Measurements from ENCODE around the gene NPDC1. TPM values are rescaled to one million over a fixed set of nuclear protein-coding genes. Genes with fewer than 3 reads are reported as not detected.

NPDC1 gene
- total RNA-seq, 4 donors from 2014 or later: 11.3 to 22.3 (median 19.0) TPM

DNA sequence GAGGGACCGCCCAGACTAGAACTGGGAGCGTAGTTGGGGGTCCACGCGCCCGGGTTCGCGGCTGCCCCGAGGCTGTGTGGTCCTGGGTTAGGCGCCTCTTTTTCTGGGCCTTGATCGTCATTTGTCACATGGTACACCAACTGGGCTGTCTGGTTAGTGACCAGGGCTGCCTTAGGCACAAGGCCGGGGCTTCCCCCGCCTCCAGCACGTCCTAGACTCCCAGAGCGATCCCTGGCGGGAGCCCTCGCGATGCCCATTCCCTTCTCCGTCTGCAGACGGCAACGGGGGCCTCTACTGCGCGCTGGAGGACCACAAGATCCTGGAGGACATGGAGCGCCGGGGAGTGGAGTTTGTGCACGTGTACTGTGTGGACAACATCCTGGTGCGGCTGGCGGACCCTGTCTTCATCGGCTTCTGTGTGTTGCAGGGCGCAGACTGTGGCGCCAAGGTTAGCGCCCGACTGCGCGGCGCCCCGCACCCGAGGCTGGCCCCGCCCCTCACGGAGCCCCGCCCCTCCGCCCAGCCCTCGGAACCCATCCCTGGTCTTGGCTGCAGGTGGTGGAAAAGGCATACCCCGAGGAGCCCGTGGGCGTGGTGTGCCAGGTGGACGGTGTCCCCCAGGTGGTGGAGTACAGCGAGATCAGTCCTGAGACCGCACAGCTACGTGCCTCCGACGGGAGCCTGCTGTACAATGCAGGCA is 32.9 kb upstream of the NPDC1 start:
- H3K27me3 ChIP-seq: peaks cover 0 to 3% (median 0%) of the 10 kb centered on the region in 3 donors
- H3K4me3 ChIP-seq: peak overlapping the region in 1 of 4 donors; percentile 51
- DNase-seq: no peak
- H3K4me1 ChIP-seq: peaks cover 0 to 12% of the 10 kb centered on the region in 2 donors
- intact Hi-C loops (cut with DNase I; ENCODE audit: low total_unique reads): no loop called here
- H3K36me3 ChIP-seq: no peaks in the 10 kb centered on the region
- ATAC-seq: no peak
- no peak overlapping the region for H3K27ac ChIP-seq
- TF ChIP-seq, protein P1, sequence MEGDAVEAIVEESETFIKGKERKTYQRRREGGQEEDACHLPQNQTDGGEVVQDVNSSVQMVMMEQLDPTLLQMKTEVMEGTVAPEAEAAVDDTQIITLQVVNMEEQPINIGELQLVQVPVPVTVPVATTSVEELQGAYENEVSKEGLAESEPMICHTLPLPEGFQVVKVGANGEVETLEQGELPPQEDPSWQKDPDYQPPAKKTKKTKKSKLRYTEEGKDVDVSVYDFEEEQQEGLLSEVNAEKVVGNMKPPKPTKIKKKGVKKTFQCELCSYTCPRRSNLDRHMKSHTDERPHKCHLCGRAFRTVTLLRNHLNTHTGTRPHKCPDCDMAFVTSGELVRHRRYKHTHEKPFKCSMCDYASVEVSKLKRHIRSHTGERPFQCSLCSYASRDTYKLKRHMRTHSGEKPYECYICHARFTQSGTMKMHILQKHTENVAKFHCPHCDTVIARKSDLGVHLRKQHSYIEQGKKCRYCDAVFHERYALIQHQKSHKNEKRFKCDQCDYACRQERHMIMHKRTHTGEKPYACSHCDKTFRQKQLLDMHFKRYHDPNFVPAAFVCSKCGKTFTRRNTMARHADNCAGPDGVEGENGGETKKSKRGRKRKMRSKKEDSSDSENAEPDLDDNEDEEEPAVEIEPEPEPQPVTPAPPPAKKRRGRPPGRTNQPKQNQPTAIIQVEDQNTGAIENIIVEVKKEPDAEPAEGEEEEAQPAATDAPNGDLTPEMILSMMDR (IDR thresholded peaks at IDR 0.05 in 4 of 5, conservative IDR thresholded peaks at IDR 0.05 in 1 of 5): no peak
- TF ChIP-seq POLR2A (IDR thresholded peaks at IDR 0.05): no peak
- in situ Hi-C loops (cut with MboI; ENCODE audit: low sequenced_read_pairs in 4 of 4): no loop called here
- H3K9me3 ChIP-seq: no peaks in the 10 kb centered on the region

DNA sequence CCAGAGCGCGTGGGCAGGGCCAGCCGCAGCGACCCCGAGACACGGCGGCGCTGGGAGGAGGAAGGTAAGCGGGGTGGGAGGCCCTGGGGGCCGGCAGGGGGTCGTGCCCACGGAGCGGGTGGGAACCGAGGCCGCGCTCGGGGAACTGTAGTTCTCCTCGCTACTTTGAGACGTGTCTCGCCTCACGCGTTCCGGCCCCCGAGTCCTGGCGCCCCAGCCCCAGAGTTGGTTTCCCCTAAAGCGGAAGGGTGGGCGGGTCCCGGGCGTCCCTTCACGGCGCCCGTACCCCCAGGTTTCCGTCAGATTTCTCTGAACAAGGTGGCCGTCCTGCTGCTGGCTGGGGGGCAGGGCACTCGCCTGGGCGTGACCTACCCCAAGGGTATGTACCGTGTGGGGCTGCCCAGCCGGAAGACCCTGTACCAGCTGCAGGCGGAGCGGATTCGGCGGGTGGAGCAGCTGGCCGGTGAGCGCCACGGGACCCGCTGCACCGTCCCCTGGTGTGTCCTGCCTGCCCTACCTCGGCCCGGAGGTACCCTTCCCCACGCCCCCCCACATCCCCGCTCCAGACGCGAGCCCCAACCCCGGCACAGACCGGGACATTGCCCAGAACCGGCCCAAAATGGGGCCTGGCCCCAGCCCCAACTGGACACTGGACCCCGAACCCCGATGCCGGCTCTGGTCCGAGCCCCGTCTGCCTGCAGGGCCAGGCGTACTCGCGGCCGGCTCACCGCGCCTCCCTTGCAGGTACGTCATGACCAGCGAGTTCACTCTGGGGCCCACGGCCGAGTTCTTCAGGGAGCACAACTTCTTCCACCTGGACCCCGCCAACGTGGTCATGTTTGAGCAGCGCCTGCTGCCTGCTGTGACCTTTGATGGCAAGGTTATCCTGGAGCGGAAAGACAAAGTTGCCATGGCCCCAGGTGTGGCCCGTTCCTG is 32.0 kb upstream of the NPDC1 start:
- Histone ChIP-seq H3K27me3 (peaks cover 0 to 3% (median 0%) of the 10 kb centered on the region in 3 donors), H3K27ac (peak overlapping the region in 1 of 4 donors; percentile 55), H3K9me3 (no peaks in the 10 kb centered on the region), H3K36me3 (no peaks in the 10 kb centered on the region), H3K4me3 (peak overlapping the region; percentile 51 to 64 (median 56)), H3K4me1 (peaks cover 0 to 12% of the 10 kb centered on the region in 2 donors)
- ATAC-seq: peak in 1 of 2 donors; percentile 2
- in situ Hi-C loops (cut with MboI; ENCODE audit: low sequenced_read_pairs in 4 of 4): no loop called here
- DNase-seq: no peak
- intact Hi-C loops (cut with DNase I; ENCODE audit: low total_unique reads): no loop called here
- TF ChIP-seq, protein P1 (IDR thresholded peaks at IDR 0.05 in 4 of 5, conservative IDR thresholded peaks at IDR 0.05 in 1 of 5): no peak

DNA sequence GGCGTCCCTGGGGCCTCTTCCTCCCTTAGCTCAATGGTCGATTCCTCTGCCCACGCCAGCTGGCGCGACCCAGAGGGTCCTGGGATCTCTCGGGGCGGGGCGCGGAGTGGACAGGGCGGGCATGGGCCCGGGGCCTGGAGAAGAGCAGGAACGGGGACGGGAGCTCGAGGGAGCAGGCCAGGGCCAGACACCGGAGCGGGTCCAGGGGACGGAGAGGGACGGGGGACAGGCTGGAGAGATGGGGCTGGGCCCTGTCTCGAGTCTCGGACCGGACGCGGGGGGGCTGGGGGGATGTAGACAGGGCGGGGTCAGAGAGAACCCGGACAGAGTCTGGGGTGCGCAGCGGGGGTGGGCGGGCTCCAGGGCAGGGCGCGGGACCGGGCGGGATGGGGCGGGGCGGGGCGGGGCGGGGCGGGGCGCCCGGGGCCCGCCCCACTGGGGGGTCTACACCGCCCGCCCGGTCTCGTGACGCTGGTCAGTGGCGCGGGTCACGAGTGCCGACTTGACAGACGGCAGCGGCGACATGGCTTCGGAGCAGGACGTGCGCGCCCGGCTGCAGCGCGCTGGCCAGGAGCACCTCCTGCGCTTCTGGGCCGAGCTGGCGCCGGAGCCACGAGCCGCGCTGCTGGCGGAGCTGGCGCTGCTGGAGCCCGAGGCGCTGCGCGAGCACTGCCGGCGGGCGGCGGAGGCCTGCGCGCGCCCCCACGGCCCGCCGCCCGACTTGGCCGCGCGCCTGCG is 31.2 kb upstream of the NPDC1 start, which contains the start of gene UAP1L1:
Gene UAP1L1, plus strand, starts transcription at position 508 of the 738 bp plus-strand sequence. Its CDS starts 16 bp downstream, at position 524.
- Histone ChIP-seq H3K4me3 (peak within 1 kb of the TSS; percentile 51 to 64 (median 56)), H3K4me1 (peaks cover 0 to 12% of the 10 kb centered on the region in 2 donors), H3K9me3 (no peaks in the 10 kb centered on the region), H3K27ac (peak within 1 kb of the TSS; percentile 54 to 55 (median 55)), H3K36me3 (no peaks in the 10 kb centered on the region), H3K27me3 (peaks cover 0 to 3% (median 0%) of the 10 kb centered on the region in 3 donors)
- peak; percentile 69 to 70 for TF ChIP-seq POLR2A (IDR thresholded peaks at IDR 0.05)
- TF ChIP-seq, protein P1 (IDR thresholded peaks at IDR 0.05 in 4 of 5, conservative IDR thresholded peaks at IDR 0.05 in 1 of 5): no peak
- ATAC-seq: peak; percentile 37 to 70
- intact Hi-C loops (cut with DNase I; ENCODE audit: low total_unique reads): no loop called here
- peak; percentile 58 for DNase-seq
- in situ Hi-C loops (cut with MboI; ENCODE audit: low sequenced_read_pairs in 4 of 4): no loop called here

DNA sequence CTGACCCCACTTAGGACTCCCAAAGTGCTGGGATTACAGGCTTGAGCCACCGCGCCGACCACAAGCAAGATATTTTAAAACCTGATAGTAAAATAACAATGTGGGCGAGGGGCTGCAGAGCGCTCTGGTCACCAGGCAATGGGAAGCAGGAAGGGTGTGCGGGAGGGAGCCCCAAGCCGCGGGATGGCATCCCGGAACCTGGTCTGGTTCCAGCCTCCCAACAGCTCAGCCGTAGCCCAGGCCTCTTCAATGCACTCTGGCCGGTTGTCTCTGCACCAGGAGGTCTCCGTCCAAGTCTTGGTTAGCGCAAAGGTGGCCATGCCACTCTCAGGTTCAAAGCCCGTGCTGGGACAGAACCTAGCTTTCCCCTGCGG is 30.6 kb upstream of the NPDC1 start:
- DNase-seq (no peak), ATAC-seq (no peak)
- in situ Hi-C loops (cut with MboI; ENCODE audit: low sequenced_read_pairs in 4 of 4): no loop called here
- H3K27me3 ChIP-seq: peaks cover 0 to 3% (median 0%) of the 10 kb centered on the region in 3 donors
- no peaks in the 10 kb centered on the region for H3K36me3 ChIP-seq
- peak overlapping the region; percentile 51 to 55 (median 54) for H3K27ac ChIP-seq
- intact Hi-C loops (cut with DNase I; ENCODE audit: low total_unique reads): no loop called here
- peaks cover 0 to 12% of the 10 kb centered on the region in 2 donors for H3K4me1 ChIP-seq
- peak overlapping the region; percentile 51 to 64 (median 56) for H3K4me3 ChIP-seq
- H3K9me3 ChIP-seq: no peaks in the 10 kb centered on the region
- TF ChIP-seq, protein P1 (IDR thresholded peaks at IDR 0.05 in 4 of 5, conservative IDR thresholded peaks at IDR 0.05 in 1 of 5): no peak
- no peak for TF ChIP-seq POLR2A (IDR thresholded peaks at IDR 0.05)
